SK-N-SH treated with all-trans-retinoic acid at 6 μM for 48 hours (cell line): ENCODE results near the gene INHBC.

Experiments
- ATAC-seq: fragments of 200-7000 bp; cut with Tn5 transposase; 3 replicates; pipeline ENCODE4 v1.9.1; 2020; ENCODE audit warnings: mild to moderate bottlenecking, moderate library complexity
- ARNTL ChIP-seq: fragments of 450-650 bp; formaldehyde crosslinking; IDR thresholded peaks from 2 replicates; pipeline ENCODE4 v1.5.0; 2020; ENCODE audit warnings: low read depth, mild to moderate bottlenecking, moderate library complexity, borderline replicate concordance
- BACH2 ChIP-seq: fragments of 250-450 bp; sonication (Bioruptor Pico); IDR thresholded peaks from 2 replicates; pipeline ENCODE4 v1.9.0; 2021; ENCODE audit warnings: mild to moderate bottlenecking, borderline replicate concordance
- CSDC2 ChIP-seq: fragments of 250-450 bp; sonication (Bioruptor Pico); IDR thresholded peaks from 2 replicates; pipeline ENCODE4 v1.5.0; 2020; ENCODE audit warnings: mild to moderate bottlenecking, moderate library complexity
- CSRNP3 ChIP-seq: fragments of 250-450 bp; sonication (Bioruptor Pico); IDR thresholded peaks from 2 replicates; pipeline ENCODE4 v1.5.1; 2021; ENCODE audit warnings: mild to moderate bottlenecking, moderate library complexity
- ESRRG ChIP-seq: fragments of 250-450 bp; sonication (Bioruptor Pico); IDR thresholded peaks from 2 replicates; pipeline ENCODE4 v1.6.1; 2021; ENCODE audit warnings: mild to moderate bottlenecking
- GLIS3 ChIP-seq: fragments of 250-450 bp; sonication (Bioruptor Pico); IDR thresholded peaks from 2 replicates; pipeline ENCODE4 v1.5.0; 2020; ENCODE audit warnings: mild to moderate bottlenecking, moderate library complexity
- ISL1 ChIP-seq: fragments of 250-450 bp; sonication (Bioruptor Pico); IDR thresholded peaks from 2 replicates; pipeline ENCODE4 v2.1.2; 2022; ENCODE audit warnings: mild to moderate bottlenecking, moderate library complexity
- OSR1 ChIP-seq: fragments of 250-450 bp; sonication (Bioruptor Pico); IDR thresholded peaks from 2 replicates; pipeline ENCODE4 v1.8.0; 2022; ENCODE audit warnings: moderate library complexity, mild to moderate bottlenecking, inconsistent platforms
- PATZ1 ChIP-seq: fragments of 250-450 bp; sonication (Bioruptor Pico); IDR thresholded peaks from 2 replicates; pipeline ENCODE4 v1.8.0; 2020; ENCODE audit warnings: mild to moderate bottlenecking, moderate library complexity, borderline replicate concordance
- POU6F1 ChIP-seq: fragments of 250-450 bp; sonication (Bioruptor Pico); IDR thresholded peaks from 2 replicates; pipeline ENCODE4 v1.8.0; 2021; ENCODE audit warnings: low read depth, mild to moderate bottlenecking, moderate library complexity, borderline replicate concordance
- PPARA ChIP-seq: fragments of 250-450 bp; sonication (Bioruptor Pico); IDR thresholded peaks from 2 replicates; pipeline ENCODE4 v1.5.0; 2020; ENCODE audit warnings: mild to moderate bottlenecking, borderline replicate concordance
- RARB ChIP-seq: fragments of 250-450 bp; sonication (Bioruptor Pico); IDR thresholded peaks from 2 replicates; pipeline ENCODE4 v1.8.0; 2021; ENCODE audit warnings: mild to moderate bottlenecking, moderate library complexity
- SNAI2 ChIP-seq: fragments of 250-450 bp; sonication (Bioruptor Pico); IDR thresholded peaks from 2 replicates; pipeline ENCODE4 v1.5.0; 2020; ENCODE audit warnings: mild to moderate bottlenecking, moderate library complexity
- TCF4 ChIP-seq: fragments of 250-450 bp; sonication (Bioruptor Pico); IDR thresholded peaks from 2 replicates; pipeline ENCODE4 v1.8.0; 2021; ENCODE audit warnings: mild to moderate bottlenecking, moderate library complexity, borderline replicate concordance
- TOX ChIP-seq: fragments of 250-450 bp; sonication (Bioruptor Pico); IDR thresholded peaks from 2 replicates; pipeline ENCODE4 v1.8.0; 2021; ENCODE audit warnings: mild to moderate bottlenecking, moderate library complexity, borderline replicate concordance
- TSHZ2 ChIP-seq: fragments of 250-450 bp; sonication (Bioruptor Pico); IDR thresholded peaks from 2 replicates; pipeline ENCODE4 v1.5.0; 2020; ENCODE audit warnings: mild to moderate bottlenecking, moderate library complexity
- ZC3H10 ChIP-seq: fragments of 250-450 bp; sonication (Bioruptor Pico); IDR thresholded peaks from 2 replicates; pipeline ENCODE4 v1.5.1; 2021; ENCODE audit warnings: mild to moderate bottlenecking, moderate library complexity
- ZFP3 ChIP-seq: fragments of 250-450 bp; sonication (Bioruptor Pico); IDR thresholded peaks from 2 replicates; pipeline ENCODE4 v1.5.0; 2020; ENCODE audit warnings: mild to moderate bottlenecking, moderate library complexity
- ZFP30 ChIP-seq: fragments of 450-650 bp; formaldehyde crosslinking; IDR thresholded peaks from 2 replicates; pipeline ENCODE4 v1.5.0; 2022; ENCODE audit warnings: mild to moderate bottlenecking, moderate library complexity
- ZNF70 ChIP-seq: fragments of 450-650 bp; formaldehyde crosslinking; IDR thresholded peaks from 2 replicates; pipeline ENCODE4 v1.5.0; 2020; ENCODE audit warnings: mild to moderate bottlenecking, moderate library complexity

The INHBC gene

GRCh38 chr12:57483466-57483865, 48.9 kb downstream of the INHBC start (continued):
- TF ChIP-seq POU6F1 (CRISPR knock-in tag) (no peak), ZFP3 (no peak), TCF4 (CRISPR knock-in tag) (no peak)

GRCh38 chr12:57485695-57486094, 51.1 kb downstream of the INHBC start:
- TF ChIP-seq PATZ1, result no peak
- no peak for TF ChIP-seq OSR1 (CRISPR knock-in tag)
- TF ChIP-seq SNAI2 (CRISPR knock-in tag), result no peak
- no peak for TF ChIP-seq TSHZ2 (CRISPR knock-in tag)
- no peak for TF ChIP-seq BACH2 (CRISPR knock-in tag)
- TF ChIP-seq ZC3H10, result no peak
- TF ChIP-seq ESRRG (CRISPR knock-in tag), result no peak
- no peak for ATAC-seq

- TF ChIP-seq BACH2 (CRISPR knock-in tag) (no peak), RARB (CRISPR knock-in tag) (no peak), ZNF70 (no peak), TOX (CRISPR knock-in tag) (no peak), ARNTL (CRISPR knock-in tag) (no peak), ISL1 (CRISPR knock-in tag) (no peak), SNAI2 (CRISPR knock-in tag) (no peak), GLIS3 (CRISPR knock-in tag) (no peak), CSDC2 (no peak), ZFP30 (no peak), TCF4 (CRISPR knock-in tag) (no peak)
- no peak for ATAC-seq
Observed at GRCh38 chr12:57487055-57487596, 52.5 kb downstream of the INHBC start.

GRCh38 chr12:57487597-57488401, 53.2 kb downstream of the INHBC start, which contains the start of gene MARS1:
TSS of gene MARS1 (plus strand) at chr12:57488068. CDS start at chr12:57488091, 23 bp downstream.
- ATAC-seq, result peak; percentile 97
- no peak for TF ChIP-seq ZC3H10
- TF ChIP-seq BACH2 (CRISPR knock-in tag), result no peak
- no peak for TF ChIP-seq CSDC2
- TF ChIP-seq PPARA (CRISPR knock-in tag), result no peak
- TF ChIP-seq ISL1 (CRISPR knock-in tag), result no peak
- TF ChIP-seq SNAI2 (CRISPR knock-in tag), result no peak
- TF ChIP-seq ZNF70, result no peak
- TF ChIP-seq, all 23 proteins: peak for 0

GRCh38 chr12:57488402-57489156, 54.0 kb downstream of the INHBC start:
- TF ChIP-seq TCF4 (CRISPR knock-in tag), result no peak
- no peak for TF ChIP-seq ZNF70
- TF ChIP-seq CSRNP3, result no peak
- peak; percentile 18 for ATAC-seq
